A673 (cell line): Measurements from ENCODE around the gene ZNF667. TPM values are rescaled to one million over a fixed set of nuclear protein-coding genes. Genes with fewer than 3 reads are reported as not detected.

Experiments
- BruUV-seq: library from RNA; stranded (reverse); fragments of 400-500 nt; replicated peaks from 2 replicates; lab custom pipeline; 2021; lab: Mats Ljungman, UMichigan
- CTCF ChIA-PET: fragments of 300-600 bp; sonication (Branson Sonifier 250); formaldehyde crosslinking; loops from one replicate; lab custom pipeline; 2022; ENCODE audit warnings: antibody characterized with exemption; lab: Charles Lee
- POLR2A ChIA-PET: fragments of 300-600 bp; sonication (Branson Sonifier 250); formaldehyde crosslinking; loops from one replicate; lab custom pipeline; 2022; ENCODE audit warnings: antibody characterized with exemption; ENCODE audit not compliant: low non-redundant PET; lab: Charles Lee
- DNase-seq: peaks from one replicate; pipeline ENCODE4 v3.0.0-alpha.2; 2015; ENCODE audit warnings: low spot score
- H3K27ac ChIP-seq: fragments of 200-600 bp; sonication (generic); 2 replicates; pipeline ENCODE4 v1.5.1; 2016; ENCODE audit warnings: mixed run types, low read depth, mild to moderate bottlenecking, mixed read lengths, antibody characterized with exemption, low read length; ENCODE audit not compliant: poor library complexity, severe bottlenecking
- H3K27me3 ChIP-seq: fragments of 200-600 bp; sonication (generic); replicated peaks from 2 replicates; pipeline ENCODE4 v1.6.1; 2017; ENCODE audit warnings: mixed run types, low read depth, mild to moderate bottlenecking, mixed read lengths, antibody characterized with exemption, low read length; ENCODE audit not compliant: insufficient read depth, poor library complexity
- H3K36me3 ChIP-seq: fragments of 200-600 bp; sonication (generic); 2 replicates; pipeline ENCODE4 v1.6.1; 2016; ENCODE audit warnings: mixed run types, mild to moderate bottlenecking, mixed read lengths, antibody characterized with exemption, low read length; ENCODE audit not compliant: insufficient read depth, poor library complexity, severe bottlenecking
- H3K4me1 ChIP-seq: fragments of 200-600 bp; sonication (generic); 2 replicates; pipeline ENCODE4 v1.6.1; 2017; ENCODE audit warnings: mixed run types, mild to moderate bottlenecking, mixed read lengths, antibody characterized with exemption, low read length; ENCODE audit not compliant: insufficient read depth, poor library complexity, severe bottlenecking
- H3K4me3 ChIP-seq: fragments of 200-600 bp; sonication (generic); 2 replicates; pipeline ENCODE4 v1.5.1; 2016; ENCODE audit warnings: low read depth, mixed run types, mild to moderate bottlenecking, mixed read lengths, low read length; ENCODE audit not compliant: poor library complexity, severe bottlenecking
- H3K9me3 ChIP-seq: fragments of 200-600 bp; sonication (generic); 2 replicates; pipeline ENCODE4 v1.6.1; 2016; ENCODE audit warnings: mixed run types, low read depth, mild to moderate bottlenecking, mixed read lengths, antibody characterized with exemption, low read length; ENCODE audit not compliant: poor library complexity, severe bottlenecking
- EZH2 ChIP-seq: fragments of 200-600 bp; sonication (generic); IDR thresholded peaks from 2 replicates; pipeline ENCODE4 v1.6.1; 2017; ENCODE audit warnings: borderline replicate concordance, low read depth, mild to moderate bottlenecking, mixed read lengths, antibody characterized with exemption, low read length; ENCODE audit not compliant: poor library complexity, severe bottlenecking
- intact Hi-C: fragments of 100-400 bp; cut with micrococcal nuclease; formaldehyde crosslinking; loops from one replicate; pipeline ENCODE4 v1.10.0; 2022; ENCODE audit not compliant: unreplicated experiment
- total RNA-seq: library from RNA; stranded (reverse); gene quantifications from 2 replicates; pipeline ENCODE4 v1.2.3, GENCODE V29; 2021
- TF ChIP-seq, protein P1 (sequence below): fragments of 300-800, 200-600 bp; sonication (generic); conservative IDR thresholded peaks from 2 replicates; pipeline ENCODE4 v1.5.1; 2017; ENCODE audit warnings: low read depth, mild to moderate bottlenecking, antibody characterized with exemption, low read length, moderate library complexity, mixed read lengths

ZNF667 gene
- total RNA-seq, 1 experiment from 2014 or later, result 3.9 TPM

DNA sequence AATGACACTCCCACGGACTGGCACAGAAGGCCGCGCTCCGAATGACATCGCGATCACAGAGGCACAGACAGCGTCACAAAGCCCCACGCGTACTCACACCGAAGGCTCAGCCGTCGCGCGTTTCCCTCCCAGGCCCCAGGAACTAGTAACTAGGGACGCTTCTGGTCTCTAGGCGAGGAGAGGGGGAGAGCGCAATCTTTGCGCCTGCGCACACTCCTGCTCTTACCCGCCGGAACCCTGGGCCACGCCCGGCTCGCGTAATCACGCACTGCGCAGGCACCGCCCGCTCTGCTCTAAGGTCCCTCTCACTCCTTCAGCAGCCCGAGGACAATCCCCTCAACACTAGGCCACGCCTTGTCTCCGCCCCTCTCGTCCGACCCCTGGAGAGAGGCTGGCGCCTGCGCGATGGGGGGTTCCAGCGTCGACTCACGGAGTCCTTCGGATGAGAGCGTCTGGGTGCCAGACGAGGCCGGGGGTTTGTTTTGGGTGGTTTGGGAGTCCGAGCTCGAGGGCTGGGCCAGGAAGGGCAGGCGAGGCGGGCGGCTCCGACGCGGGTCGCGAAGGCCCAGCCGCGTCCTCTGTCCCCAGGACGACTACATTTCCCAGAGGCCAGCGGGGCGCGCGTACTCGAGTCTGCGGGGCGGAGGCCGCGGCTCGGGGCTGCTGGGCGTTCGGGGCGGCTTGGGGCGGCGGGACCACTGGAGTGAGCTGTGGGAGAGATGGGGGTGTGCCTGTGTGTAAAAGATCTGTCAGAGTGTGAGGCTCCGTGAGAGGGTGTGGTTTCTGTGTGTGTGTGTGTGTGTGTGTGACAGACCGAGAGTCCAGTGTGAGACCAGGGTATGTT lies 30.5 kb upstream of the ZNF667 start, which contains the start of gene ZNF471:
Gene ZNF471 (plus strand): TSS at position 410 of the 844 bp plus-strand sequence. CDS start 3,717 bp downstream, outside the sequence.
- POLR2A ChIA-PET, result no interaction called here
- no peak for TF ChIP-seq EZH2
- TF ChIP-seq, protein P1, sequence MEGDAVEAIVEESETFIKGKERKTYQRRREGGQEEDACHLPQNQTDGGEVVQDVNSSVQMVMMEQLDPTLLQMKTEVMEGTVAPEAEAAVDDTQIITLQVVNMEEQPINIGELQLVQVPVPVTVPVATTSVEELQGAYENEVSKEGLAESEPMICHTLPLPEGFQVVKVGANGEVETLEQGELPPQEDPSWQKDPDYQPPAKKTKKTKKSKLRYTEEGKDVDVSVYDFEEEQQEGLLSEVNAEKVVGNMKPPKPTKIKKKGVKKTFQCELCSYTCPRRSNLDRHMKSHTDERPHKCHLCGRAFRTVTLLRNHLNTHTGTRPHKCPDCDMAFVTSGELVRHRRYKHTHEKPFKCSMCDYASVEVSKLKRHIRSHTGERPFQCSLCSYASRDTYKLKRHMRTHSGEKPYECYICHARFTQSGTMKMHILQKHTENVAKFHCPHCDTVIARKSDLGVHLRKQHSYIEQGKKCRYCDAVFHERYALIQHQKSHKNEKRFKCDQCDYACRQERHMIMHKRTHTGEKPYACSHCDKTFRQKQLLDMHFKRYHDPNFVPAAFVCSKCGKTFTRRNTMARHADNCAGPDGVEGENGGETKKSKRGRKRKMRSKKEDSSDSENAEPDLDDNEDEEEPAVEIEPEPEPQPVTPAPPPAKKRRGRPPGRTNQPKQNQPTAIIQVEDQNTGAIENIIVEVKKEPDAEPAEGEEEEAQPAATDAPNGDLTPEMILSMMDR, result no peak

DNA sequence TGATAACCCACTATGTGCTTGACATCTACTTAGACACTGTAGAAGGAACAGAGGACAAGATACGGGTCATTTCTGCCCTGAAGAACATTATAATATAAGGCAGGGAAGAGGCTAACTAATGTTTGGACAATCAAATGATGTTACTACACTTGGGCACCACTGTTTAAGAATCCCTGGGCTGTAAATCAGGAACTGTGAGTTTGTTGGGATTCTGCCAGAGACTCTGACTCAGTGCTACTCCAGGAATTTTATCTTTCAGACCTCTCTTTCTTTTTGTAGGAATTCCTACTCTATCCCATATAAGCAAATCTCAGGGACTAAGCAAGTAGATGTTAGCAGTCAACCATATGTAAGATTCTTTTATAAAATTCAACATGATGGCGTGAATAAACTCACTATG lies 27.4 kb upstream of the ZNF667 start:
- BruUV-seq, result no TSS peak
- TF ChIP-seq EZH2, result no peak
- TF ChIP-seq, protein P1, result no peak
- H3K9me3 ChIP-seq, result peaks cover 27% of the 10 kb centered on the region
- H3K4me1 ChIP-seq, result no peaks in the 10 kb centered on the region
- DNase-seq, result no peak
- H3K27me3 ChIP-seq, result no peaks in the 10 kb centered on the region
- intact Hi-C loops, result no loop called here
- ChIA-PET POLR2A (no interaction called here), CTCF (no interaction called here)
- H3K36me3 ChIP-seq, result no peaks in the 10 kb centered on the region
- no peak overlapping the region for H3K4me3 ChIP-seq
- no peak overlapping the region for H3K27ac ChIP-seq

More for the DNA sequence above, 30.5 kb upstream of the ZNF667 start, which contains the start of gene ZNF471:
- BruUV-seq, result no TSS peak
- Histone ChIP-seq H3K36me3 (no peaks in the 10 kb centered on the region), H3K4me3 (peak within 1 kb of the TSS; percentile 58), H3K9me3 (peaks cover 21% of the 10 kb centered on the region), H3K4me1 (no peaks in the 10 kb centered on the region), H3K27me3 (no peaks in the 10 kb centered on the region), H3K27ac (peak within 1 kb of the TSS; percentile 95)
- DNase-seq, result peak; percentile 95
- CTCF ChIA-PET, result no interaction called here
- intact Hi-C loops, result no loop called here

DNA sequence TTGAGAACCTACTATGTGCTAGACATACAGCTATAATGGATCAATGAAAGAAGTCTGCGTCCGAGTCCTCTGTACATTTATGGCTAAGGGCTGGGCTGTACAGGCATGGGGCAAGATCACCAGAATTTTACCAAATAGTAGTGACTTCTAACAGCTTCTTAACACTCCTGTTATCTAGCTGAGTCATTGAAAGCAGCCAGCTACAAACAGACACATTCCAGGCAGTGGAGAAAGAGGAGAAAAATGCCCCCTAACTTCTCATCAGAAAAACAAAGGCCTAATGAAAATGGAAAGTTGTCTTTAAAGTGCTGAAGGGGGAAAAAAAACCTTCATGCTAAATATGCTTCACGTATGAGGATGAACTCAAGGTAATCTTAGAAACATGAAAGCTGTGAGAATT lies 14.3 kb upstream of the ZNF667 start:
- intact Hi-C loops, result no loop called here
- Histone ChIP-seq H3K4me3 (no peak overlapping the region), H3K9me3 (peaks cover 27% of the 10 kb centered on the region), H3K4me1 (no peaks in the 10 kb centered on the region), H3K27me3 (no peaks in the 10 kb centered on the region), H3K36me3 (no peaks in the 10 kb centered on the region), H3K27ac (no peak overlapping the region)
- ChIA-PET POLR2A (no interaction called here), CTCF (no interaction called here)
- TF ChIP-seq, protein P1, result no peak
- TF ChIP-seq EZH2, result no peak
- BruUV-seq, result no TSS peak
- DNase-seq, result no peak
